ENCODE data around the gene FABP2.
"Not testable (repeated sequence)": the region's sequence is repeated elsewhere in the genome, so short reads cannot be mapped to it uniquely, and the experiment has no call there.

FABP2 gene

DNA sequence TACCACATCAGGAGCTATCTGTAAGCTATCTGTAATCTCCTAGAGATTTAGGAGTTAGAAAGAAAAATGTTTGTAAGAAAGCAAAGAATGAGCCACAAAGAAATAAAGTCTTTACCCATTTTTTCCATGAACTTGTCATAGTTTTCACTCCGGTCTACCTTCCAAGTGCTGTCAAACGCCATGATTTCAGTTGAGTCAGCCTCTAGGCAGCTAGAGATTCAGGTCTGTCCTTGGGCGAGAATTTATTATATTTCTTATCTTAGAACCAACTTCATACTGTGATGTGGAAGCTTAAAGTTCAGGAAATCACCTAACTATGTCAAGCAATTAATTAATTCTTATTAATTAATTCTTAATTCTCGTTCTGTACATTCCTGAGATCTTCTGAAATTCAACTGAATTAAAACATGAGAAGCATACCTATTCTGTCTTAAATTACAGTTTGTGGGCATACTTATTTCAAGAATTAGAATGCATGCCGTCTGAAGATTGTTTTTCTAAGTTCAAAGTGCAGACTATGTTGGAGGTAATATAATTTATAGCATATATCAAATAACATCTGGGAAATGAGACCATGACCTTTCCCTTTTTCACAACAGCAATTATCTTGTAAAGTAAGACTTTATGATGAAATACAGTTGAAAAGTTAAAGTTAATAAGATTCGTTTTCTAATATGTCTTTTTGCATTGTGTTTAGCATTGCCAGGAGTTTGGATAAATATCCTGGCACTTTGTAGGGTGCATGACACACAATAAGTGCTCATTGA lies at the start of gene FABP2:
Gene FABP2 (minus strand): TSS at position 218 of the 767 bp plus-strand sequence. CDS start 36 bp downstream, at position 182.
- DNase-seq = no peak

DNA sequence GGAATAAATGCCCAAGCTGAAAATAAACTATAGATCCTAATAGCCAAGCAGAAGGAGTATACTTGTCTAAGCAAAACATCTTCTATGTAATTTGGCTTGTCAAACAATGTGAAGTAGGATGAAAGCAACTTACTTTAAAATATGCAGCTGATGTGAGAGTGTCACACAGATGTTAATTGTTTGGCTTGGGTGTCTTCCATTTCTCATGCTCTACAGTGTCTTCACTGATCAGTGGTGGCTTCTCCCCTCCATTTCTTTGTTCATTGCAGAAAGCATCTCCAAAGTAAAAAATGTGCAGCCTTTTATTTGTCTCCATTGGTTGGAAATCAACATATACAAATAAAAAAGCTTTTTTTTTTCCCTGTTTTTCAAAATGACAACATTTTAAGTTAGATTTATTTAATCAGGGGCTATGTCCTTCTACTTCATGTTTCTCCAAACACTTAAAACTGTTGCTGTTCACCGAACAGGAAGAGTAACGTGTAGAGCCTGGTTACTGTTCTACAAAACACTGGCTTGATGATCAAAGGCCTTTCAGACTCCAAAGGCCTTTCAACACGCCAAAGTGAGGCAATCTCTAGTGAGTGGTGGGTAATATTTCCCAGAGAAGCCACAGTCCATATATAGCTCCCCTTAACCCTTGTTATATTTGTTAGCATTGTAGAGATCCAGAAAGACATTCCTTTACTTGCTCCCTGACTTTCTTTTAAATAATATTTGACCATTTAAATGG lies 49.2 kb upstream of the FABP2 start:
- DNase-seq = not testable (repeated sequence)

DNA sequence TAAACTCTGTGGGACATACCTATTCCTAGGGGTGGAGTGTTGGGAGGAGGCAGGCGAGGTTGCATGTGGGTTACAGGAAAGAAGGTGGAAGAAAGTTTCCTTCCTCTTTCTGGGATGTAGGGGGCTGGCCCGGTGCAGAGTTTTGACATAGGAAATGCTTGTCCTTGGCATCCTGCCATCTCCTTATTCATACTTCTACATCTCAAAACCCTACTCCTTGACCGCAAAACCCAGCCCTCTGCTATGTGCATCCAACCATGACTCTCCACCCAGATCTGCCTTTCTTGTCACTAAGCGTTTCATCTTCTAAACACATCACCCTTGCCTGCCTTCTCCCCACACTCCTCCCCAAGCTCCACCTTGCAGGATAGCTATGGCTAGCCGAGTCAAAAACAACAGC lies 48.5 kb upstream of the FABP2 start:
- DNase-seq = not testable (repeated sequence)

DNA sequence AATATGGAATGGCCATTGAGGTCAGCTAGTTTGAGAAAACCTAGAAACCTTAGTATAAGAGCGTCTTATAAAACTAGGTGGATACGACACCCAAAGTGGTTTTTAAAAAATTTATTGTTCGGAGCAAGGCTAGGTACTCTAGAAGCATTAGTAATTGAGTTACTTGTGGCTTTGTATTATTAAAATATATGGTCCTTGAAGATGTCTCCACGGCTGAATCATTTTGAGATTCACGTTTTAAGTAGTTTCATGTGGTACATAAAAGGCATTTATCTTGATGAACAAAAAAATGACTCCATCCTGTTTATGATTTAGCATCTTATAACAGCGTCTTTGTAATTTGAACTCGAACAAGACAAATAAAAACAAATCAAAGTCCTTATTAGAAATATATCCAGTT lies 44.9 kb upstream of the FABP2 start:
- not testable (repeated sequence) for DNase-seq

DNA sequence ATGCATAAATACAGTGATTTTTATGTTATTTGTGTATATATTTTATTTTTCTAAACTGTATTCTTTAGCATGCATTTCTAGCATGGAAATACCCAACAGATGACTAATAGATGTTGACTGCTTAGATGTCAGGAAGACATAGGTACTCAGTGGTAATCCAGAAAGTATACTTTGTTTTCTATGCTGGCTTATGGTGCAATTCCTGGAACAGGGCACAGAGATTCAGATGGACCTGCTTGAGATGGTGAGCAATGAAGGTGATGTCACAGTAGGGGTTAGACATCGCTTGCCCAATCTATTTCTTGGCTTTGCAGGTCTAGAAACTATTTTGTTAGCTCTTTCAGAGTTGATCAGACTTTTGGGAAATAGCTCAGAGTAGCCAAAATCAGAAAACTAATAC lies 42.3 kb upstream of the FABP2 start:
- DNase-seq = not testable (repeated sequence)

DNA sequence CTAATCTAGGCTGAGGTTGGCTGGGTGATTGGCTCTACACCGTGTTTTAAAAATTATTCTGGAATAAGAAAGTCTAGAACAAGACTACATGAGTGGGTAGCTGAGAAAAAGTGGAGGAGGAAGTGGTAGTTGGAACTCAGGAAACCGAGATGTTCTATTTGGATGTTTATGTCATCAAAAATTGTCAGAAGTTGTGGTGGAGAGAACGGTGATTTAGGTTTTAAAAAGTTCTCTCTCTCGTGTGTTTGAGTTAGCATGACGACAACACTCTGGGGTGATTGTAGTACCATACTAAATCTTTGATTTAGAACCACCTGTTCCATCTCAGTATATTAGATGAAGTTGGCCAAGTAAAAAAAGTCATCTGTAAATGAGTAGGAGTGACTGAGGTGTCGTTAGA lies 41.4 kb upstream of the FABP2 start:
- DNase-seq = not testable (repeated sequence)

DNA sequence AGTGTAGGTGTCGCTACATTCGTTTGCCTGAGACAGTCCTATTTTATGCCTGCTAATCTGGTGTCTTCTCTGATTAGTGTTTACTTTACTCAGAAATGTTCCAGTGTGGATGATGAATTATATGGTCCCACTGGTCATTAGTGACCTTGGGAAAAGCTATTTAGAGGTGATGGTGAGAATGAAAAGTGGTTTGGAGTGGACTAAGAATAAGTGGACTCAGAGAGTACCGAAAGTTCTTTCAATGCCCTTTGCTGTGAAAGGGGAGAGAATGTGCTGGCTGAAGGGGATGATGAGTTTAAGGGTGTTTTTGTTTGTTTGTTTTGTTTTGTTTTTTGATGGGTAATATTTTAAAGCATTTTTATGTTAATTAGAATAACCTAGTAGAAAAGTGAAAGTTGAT lies 40.5 kb upstream of the FABP2 start:
- not testable (repeated sequence) for DNase-seq

DNA sequence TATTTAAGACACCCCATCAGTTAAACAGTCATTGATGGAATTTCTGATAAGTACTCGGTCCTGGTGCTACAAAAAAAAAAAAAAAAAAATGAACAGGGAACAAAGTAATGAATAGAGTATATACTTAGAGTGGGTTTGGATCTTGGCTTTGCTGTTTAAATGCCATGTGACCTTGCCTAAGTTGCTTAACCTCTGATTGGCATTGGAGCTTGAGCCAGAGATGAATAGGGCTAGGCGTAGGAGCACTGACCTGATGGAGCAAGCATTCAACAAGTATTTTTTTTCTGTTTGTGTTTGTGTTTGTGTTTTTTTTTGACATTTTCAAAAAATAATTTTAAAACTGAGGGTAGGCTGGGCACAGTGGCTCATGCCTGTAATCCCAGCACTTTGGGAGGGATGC lies 37.9 kb upstream of the FABP2 start:
- DNase-seq = not testable (repeated sequence)

DNA sequence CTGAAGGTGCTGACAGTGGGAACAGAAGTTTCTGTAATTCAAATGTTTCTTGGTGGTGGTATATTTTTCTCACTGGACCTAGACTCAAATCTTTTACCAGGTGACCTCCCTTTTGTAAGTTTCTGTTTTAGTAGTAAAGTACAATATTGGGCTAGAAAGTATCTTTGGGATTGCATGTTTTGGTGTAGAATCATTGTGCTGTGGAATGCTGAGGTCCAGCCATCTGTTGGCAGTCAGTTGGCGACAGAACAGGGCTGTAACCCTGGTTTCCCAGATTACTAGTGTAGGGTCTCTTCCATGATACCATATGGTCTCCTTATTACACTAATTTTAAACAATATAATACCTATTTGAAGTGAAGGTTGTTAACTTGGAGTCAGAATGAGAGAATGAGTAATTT lies 34.9 kb upstream of the FABP2 start:
- not testable (repeated sequence) for DNase-seq

DNA sequence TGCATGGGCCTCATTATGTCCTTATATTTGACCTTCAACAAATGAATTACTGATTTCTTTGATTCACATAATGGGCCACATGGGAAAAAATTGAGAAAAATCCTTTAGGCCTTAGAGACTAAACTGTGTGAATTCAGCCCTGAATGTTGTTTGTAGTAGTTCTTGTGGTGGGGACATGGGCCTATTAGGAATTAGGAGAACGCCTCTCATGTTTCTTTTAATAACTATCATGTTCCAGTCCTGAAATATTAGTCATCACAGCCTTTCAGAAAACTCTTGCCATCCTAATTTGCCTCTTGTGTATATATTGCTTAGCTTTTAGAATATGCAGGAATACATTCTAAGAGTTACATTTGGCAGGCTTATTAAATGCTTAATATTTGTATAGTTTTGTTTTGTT lies 34.1 kb upstream of the FABP2 start:
- not testable (repeated sequence) for DNase-seq

DNA sequence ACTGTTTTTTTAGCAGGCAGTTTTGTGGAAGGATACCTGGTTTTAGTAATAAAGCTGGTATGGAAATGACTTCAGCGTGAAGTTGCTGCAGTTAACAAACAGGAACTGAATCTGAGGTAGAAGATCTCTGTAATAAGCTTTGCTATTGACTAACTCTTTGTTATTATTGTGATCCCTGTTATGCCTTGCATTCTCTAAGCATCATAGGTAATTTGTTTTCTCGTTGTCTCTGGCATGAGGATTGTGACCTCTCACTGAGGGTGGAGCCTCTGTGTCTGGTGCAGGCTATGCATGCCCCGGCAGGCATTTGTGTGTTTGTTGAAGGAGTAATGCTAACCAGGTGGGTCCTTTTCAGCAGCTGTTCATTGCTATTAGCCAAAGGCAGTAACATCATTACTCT lies 31.4 kb upstream of the FABP2 start:
- DNase-seq = not testable (repeated sequence)

DNA sequence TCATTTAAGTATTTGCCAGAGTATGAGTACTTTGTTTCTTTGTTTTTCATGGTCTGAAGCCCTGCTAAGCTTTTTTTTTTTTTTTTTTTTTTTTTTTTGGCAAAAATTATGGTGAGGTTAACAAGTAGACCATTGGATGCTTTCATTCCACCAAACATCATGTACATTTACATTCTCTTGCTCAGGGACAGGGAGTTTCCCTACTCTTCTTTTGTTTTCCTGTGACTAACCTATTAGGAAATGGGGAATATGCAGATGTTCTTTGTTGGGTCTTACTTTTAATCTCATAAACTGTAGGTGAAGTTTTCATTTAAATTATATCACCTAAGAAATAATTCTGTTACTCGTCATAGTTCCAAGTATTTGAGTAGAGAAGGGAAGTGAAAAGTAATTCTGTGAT lies 26.2 kb upstream of the FABP2 start:
- DNase-seq = not testable (repeated sequence)

DNA sequence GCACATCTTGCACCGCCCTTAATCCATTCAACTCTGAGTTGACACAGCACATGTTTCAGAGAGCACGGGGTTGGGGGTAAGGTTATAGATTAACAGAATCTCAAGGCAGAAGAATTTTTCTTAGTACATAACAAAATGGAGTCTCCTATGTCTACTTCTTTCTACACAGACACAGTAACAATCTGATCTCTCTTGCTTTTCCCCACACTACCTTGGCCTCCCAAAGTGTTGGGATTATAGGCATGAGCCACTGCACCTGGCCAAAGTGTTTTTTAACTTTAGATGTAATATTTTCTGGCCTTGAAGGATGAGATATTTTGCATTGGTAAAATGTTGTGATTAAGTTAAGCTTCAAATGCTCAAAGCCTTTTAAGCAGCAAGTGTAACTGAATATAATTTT lies 21.4 kb upstream of the FABP2 start:
- not testable (repeated sequence) for DNase-seq

DNA sequence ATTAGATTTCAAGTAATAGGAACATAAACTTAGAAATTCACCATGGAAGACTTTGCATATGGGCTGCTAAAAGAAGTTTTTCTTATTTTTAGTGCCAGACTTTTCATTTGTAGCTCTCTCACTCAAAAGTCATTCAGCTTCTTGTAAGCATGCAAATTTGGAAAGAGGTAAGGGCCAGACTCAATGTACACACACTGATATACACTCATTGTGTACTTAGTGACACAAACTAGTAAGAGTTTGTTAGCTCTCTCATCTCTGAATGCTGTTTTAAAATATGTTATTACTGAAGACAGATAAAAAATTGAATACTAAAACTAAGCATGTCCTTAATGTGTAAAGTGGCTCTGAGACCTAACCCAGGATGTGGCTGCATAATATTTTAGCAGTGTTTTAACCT lies 18.0 kb upstream of the FABP2 start:
- not testable (repeated sequence) for DNase-seq

DNA sequence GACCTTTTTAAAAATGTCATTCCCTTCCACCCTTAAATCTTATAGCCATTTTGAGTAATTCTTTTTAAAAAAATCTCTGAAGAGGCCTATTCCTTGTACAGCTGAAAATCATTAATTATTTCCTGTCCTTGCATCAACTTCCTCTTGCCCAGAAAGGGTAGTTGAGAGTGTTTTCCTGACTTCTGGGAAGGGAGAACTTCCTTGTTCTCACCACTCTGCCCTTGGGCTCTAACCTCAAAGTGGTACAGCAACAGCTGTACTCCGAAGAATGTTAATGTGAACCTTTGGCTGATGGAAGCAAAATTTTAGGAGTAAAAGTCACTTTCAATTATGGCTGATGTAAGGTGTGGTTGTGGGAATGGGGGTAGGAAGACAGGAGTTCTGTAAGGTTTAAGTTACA lies 15.1 kb upstream of the FABP2 start:
- no peak for DNase-seq

DNA sequence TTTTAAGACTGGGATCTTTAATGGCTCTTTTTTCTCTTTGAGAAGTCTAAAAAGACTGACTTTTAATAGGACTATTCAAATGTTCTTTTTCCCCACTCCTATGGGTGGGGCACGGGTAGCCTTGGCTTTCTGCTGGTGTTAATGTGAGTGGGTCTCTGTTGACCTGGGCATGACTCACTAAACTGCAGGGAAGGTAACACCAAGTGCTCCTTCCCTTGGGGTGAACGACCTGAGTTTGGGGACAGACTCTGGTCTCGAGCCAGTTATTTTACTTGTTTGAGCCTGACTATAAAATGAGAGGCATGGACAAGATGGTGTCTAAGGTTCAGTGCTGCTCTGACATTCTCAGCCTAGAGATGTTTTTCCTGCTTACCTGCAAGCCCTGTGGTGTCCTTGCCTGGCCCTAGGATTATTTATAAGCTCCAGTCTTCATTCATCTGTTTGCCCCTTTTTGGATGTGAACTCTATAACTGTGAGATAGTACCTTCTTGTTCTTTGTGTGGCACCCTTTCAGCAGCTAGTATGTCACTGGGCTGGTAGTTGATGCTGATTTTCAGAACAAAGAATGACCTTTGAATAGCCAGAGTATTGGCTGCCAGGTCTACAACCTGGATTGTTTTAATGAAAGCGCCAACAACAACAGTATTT lies 14.5 kb upstream of the FABP2 start:
- not testable (repeated sequence) for DNase-seq

DNA sequence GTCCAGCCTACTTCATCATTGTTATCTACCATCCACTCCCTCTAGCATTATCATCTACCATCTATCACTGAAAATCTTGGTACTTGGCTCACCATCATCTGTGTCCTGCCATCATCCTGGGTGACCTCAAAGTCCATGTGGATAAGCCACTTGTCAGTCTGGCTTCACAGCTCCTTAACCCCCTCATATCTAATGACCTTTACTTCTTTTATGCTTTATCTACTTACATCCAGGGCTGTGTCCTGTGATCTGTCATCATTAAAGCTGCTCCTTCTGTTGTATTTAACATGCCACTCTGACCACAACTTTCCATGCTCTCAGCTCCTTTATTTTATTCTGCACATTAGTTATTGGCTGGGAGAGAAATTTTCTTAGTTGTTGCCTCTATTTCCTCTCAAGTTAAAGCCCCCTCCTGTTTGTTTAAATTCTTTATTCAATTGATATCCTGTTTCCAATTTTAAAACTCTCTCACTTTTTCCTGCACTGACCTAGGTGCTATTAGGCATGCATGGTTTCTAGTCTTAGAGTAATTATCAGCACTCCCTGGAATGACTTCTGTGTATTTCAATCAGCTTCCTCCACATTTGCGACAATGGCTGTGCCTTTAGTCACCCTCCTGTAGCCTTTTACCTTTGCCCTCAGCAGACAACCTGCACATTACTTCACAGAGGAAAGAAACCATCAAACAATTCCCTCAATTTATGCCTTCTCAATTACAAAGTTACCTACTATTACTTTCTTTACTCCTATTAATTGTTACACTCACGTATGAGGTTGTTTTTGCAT lies 8.1 kb upstream of the FABP2 start:
- no peak for DNase-seq

DNA sequence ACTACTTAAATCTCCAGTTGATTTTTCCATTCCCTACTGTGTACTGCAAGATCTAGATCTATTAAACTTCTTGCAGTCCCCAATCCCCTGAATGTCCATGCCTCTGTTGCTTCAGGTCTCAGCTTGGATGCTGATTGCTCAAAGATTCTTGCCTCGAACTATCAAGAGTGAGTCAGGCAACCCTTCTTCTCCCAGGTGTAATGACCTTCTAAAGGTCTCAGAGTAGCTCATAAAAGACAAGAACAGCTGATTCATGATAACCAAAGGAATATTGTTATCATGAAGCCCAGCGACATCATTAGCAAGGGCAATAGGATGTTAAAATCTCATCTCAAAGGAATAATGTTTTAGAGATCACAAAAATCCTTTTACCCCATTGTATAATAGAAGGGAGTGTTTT lies 6.8 kb upstream of the FABP2 start:
- DNase-seq = no peak

DNA sequence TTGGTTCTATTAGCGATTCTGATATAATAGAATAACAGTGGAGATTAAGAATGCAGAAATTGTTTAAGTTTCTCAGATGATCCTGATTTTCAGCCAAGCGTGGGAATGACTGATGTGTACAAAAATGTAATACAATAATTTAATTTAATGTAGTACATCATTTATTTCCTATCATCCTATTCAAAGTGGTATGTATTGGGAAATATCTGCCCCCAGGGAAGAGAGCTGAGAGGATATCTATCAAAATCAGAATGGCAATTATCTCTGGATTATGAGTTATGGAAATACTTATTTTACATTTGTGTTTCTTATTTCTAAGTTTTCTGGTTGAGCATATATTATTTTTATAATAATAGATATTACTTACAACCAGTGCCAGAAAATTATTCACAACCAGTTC lies 3.9 kb downstream of the FABP2 start:
- no peak for DNase-seq

DNA sequence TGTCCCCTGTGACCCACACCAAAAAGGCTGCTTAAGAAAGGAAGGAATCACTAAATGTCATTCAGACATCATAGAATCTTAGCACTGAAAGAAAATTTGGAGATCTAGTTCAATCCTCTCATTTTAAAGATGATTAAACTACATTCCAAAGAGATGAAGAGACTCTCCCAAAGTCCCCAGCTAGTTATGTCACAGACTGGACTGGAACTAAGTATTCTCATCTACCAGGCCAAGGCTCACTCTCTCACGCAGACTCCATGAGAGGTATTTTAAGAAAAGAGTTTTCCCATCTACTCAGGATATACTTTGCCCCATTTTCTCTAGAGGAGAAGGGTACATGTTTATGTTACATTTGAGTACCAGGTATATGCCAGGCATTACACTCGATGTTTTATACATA lies 6.9 kb downstream of the FABP2 start:
- no peak for DNase-seq

DNA sequence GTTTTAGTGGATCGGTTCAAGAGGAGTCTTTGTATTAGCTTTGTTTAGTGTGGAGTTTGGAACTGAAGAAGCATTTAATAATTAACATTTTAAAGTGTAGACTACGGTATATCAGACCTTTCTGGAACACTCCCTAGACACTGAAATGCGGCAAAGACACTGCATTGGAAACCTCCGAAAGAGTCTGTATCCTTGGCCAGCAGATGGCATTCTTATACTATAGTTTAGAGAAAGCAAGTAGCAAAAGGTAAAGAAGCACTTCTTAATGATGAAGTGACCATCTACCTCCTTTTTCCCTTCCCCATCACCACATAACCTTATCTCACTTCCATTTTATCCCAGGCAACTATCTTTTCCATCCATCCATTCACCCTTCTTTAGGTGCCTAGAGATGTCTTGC lies 7.6 kb downstream of the FABP2 start:
- peak; percentile 4 for DNase-seq

DNA sequence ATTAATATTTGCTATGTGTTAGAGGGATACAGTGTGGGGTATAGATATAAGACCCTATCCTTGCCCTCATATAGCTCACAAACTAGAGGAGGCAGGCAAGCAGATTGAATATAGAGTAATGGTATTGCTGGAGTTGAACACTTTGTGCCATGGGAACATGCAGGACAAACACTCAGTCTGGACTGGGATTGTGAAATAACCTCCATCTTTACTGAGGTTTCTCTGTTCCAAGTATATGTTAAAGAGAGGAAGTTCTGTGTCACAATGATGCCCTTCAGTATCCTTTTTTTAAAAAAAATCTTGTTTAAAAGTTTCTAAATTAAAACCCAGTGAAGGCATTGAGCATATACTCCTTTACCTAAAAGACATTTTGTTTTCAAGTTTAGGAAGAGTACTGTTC lies 8.7 kb downstream of the FABP2 start:
- no peak for DNase-seq

DNA sequence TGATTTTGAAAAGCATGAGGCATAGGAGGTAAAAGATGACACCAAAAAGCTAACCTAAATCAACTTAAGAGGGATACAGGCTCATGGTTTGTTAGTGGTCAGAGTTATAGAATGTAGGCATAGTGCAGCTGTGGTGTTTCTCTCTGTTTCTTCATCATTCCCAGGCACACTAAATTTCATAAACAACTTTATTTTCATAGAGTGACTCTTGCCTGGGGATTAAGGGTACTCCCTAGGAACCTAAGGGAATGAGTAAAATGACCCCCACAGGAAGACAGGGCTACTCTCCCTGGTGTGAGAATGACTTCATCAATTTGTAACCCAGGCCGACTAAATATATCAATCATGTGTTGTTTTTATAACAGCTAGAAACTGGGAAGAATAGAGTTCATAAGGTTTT lies 11.1 kb downstream of the FABP2 start:
- DNase-seq = no peak
